Activated CD4-positive, alpha-beta memory T cell treated with anti-CD3 and anti-CD28 coated beads, Interleukin-2, amount 10 ng/mL, durations not matched to agents 7 days and 5 days (primary cell): ENCODE results near the gene TMEM74B. TPM values are rescaled to one million over a fixed set of nuclear protein-coding genes. Genes with fewer than 3 reads are reported as not detected.
"Not testable (repeated sequence)": the region's sequence is repeated elsewhere in the genome, so short reads cannot be mapped to it uniquely, and the experiment has no call there.

Experiments
- CTCF ChIA-PET: fragments of 350-600 bp; sonication (Branson Sonifier 250); formaldehyde crosslinking; loops from one replicate; lab custom pipeline; 2021; ENCODE audit warnings: antibody characterized with exemption, inconsistent platforms; lab: Charles Lee
- POLR2A ChIA-PET: fragments of 350-600 bp; sonication (Branson Sonifier 250); formaldehyde crosslinking; loops from one replicate; lab custom pipeline; 2021; ENCODE audit warnings: antibody characterized with exemption; lab: Charles Lee
- DNase-seq: peaks from one replicate; pipeline ENCODE4 v3.0.0-alpha.2; 2020
- H3K27ac Mint-ChIP-seq: one replicate; pipeline ENCODE4 v1.8.0; 2021; ENCODE audit warnings: mild to moderate bottlenecking, mixed read lengths
- H3K27me3 Mint-ChIP-seq: one replicate; pipeline ENCODE4 v1.8.0; 2021; ENCODE audit warnings: mixed read lengths
- H3K36me3 Mint-ChIP-seq: one replicate; pipeline ENCODE4 v1.8.0; 2021; ENCODE audit warnings: low read depth, mixed read lengths
- H3K4me1 Mint-ChIP-seq: one replicate; pipeline ENCODE4 v1.8.0; 2021; ENCODE audit warnings: mixed read lengths
- H3K4me3 Mint-ChIP-seq: one replicate; pipeline ENCODE4 v1.8.0; 2021; ENCODE audit warnings: mild to moderate bottlenecking, mixed read lengths
- H3K9me3 Mint-ChIP-seq: one replicate; pipeline ENCODE4 v1.8.0; 2021; ENCODE audit warnings: mixed read lengths
- total RNA-seq, 2 experiments: library from RNA; stranded (reverse); gene quantifications; one replicate each; pipeline ENCODE4 v1.2.3, GENCODE V29; 2021

TMEM74B gene
- total RNA-seq, result 1 to 10 TPM in 1 of 2 experiments, under 1 TPM in 1; 0.83 to 1.8 TPM

DNA sequence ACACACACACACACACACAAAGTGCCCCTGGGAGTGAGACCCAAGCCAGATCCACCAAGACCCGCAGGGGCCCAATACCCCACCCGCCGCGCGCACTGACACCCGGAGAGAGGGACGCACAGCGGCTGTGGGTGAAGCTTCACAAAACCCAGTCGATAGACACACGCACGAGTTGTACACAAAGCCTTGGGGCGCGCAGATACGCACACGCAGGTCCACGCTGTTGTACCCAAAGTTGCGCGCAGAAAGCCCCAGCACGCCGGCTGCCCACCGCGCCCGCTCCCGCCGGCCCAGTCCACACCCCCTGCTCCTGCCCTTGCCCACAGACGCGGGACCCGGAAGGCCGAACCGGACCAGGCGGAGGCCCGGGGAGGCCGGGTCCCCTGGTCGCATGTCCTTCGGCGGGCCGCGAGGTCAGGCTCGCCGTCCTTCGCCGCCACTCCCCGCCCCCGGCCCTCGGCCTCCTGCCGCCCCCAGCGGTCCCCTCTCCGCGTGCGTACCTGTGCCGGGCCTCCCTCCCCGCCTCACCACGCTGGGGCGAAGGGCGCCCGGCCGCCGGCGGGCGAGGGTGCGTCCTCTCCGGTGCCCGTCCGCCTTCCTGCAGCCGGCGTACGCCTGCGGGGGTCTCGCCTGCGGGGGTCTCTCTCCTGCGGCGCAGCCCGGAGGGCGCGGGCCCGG is at the start of gene TMEM74B:
TMEM74B (minus strand) TSS at position 344 of the 678 bp plus-strand sequence. CDS start 1,180 bp downstream, outside the sequence.
- ChIA-PET POLR2A (interaction anchor here (0.7 kb wide), 1 partner anchor 33 kb away, joined by 4 read pairs; no protein-coding TSS in a partner anchor), CTCF (interaction anchor here (0.8 to 1.2 kb wide), 2 partner anchors 60 to 76 kb away, joined by 3 read pairs; no protein-coding TSS in a partner anchor)
- Mint-ChIP-seq H3K36me3 (no peaks in the 10 kb centered on the region), H3K4me1 (peaks cover 10% of the 10 kb centered on the region), H3K9me3 (no peaks in the 10 kb centered on the region), H3K4me3 (peak within 1 kb of the TSS; percentile 59), H3K27ac (no peak within 1 kb of the TSS), H3K27me3 (peaks cover 38% of the 10 kb centered on the region)
- no peak for DNase-seq

DNA sequence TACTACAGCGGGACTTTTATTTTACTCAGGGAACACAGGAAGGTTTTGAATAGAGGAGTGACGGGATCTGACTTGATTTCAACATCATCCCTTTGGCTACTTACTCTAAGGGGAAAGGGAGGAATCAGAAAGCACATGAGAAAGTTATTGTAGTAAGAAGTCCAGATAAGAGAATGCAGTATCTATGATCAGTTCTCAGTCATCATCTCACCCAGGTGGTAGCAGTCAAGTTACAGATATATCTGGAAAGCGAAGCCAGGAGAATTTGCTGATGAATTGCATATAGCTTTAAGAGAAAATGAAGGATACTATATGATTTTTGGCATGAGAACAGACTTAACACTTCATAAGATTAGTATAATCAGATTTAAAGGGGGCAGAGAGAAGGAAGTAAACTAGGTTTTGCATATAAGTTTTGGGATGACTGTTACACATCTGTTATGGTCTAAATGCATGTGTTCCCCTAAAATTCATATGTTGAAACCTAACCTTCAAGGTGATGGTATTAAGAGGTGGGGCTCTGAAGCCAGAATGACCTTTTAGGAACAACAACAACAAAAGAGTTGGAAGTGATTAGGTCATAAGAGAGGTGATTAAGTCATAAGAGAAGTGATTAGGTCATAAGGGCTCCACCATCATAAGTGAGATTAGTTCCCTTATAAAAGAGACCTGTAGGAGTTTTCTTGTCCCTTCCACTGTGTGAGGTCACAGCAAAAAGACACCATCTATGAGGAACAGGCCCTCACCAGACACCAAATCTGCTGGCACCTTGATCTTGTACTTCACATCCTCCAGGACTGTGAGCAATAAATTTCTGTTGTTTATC is 47.7 kb upstream of the TMEM74B start:
- Mint-ChIP-seq H3K27ac (no peak overlapping the region), H3K4me3 (no peak overlapping the region), H3K9me3 (no peaks in the 10 kb centered on the region), H3K27me3 (peaks cover 26% of the 10 kb centered on the region), H3K4me1 (peaks cover 9% of the 10 kb centered on the region), H3K36me3 (no peaks in the 10 kb centered on the region)
- DNase-seq, result no peak
- CTCF ChIA-PET, result no interaction called here
- POLR2A ChIA-PET, result no interaction called here

DNA sequence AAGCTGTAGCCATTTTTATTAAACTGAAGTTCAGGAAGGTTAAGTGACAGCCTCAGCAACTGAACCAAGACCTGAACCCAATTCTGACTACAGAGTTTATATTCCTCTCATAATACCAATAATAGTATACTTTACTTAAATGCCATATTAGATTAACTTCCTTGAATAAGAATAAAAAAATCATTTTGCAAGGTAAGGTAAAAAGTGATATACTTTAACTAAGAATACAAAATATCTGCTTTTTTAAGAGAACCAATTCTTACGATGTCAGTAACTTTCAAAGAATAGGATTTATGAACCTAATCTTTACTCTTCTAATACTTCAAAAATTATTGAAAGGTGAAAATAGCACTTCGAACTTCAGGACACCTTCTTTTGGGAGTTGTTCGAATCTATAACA is 44.8 kb upstream of the TMEM74B start:
- no peaks in the 10 kb centered on the region for H3K9me3 Mint-ChIP-seq
- H3K4me1 Mint-ChIP-seq, result peaks cover 13% of the 10 kb centered on the region
- DNase-seq, result no peak
- ChIA-PET POLR2A (no interaction called here), CTCF (interaction anchor here (1.7 kb wide), 1 partner anchor 16 kb away, joined by 5 read pairs; no protein-coding TSS in a partner anchor)
- H3K27me3 Mint-ChIP-seq, result peaks cover 37% of the 10 kb centered on the region
- no peaks in the 10 kb centered on the region for H3K36me3 Mint-ChIP-seq
- no peak overlapping the region for H3K27ac Mint-ChIP-seq
- no peak overlapping the region for H3K4me3 Mint-ChIP-seq

DNA sequence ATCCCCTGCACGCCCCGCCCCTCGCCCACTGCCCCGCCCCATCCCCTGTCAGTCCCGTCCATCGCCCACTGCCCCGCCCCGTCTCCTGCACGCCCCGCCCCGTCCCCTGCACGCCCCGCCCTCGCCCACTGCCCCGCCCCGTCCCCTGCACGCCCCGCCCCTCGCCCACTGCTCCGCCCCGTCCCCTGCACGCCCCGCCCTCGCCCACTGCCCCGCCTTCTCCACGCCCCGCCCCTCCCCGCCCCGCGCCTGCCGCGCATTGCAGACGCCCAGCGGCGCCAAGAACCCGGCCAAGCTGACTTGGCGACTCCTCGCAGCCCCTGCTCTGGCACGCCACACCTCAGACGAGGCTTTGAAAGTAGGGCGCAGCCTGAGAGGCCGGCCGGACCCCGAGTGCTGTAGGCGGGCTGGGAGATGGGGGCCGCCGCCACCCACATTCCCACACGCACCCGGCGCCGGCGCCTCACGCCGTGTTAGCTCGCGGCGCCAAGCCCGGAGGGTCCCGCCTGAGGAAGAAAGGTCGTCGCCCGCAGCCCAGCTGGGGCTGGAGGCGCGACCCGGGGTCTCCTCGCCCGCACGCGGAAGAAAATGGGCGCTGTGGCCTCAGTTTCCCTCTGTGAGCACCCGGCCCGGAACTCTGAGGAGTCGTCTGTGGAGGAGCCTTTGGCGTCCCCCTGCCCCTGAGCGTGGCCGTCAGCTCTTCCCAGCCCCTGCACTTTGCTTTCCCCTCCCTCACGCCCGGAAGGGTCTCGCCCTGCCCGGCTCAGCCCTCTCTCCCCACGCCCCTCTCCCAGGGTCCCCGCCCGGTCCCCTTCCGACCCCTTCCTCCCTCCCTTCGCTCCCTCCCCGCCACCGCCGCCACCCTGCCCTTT is 41.2 kb upstream of the TMEM74B start, which contains the start of gene RAD21L1:
RAD21L1 (plus strand) TSS at position 262 of the 872 bp plus-strand sequence. CDS start 2,410 bp downstream, outside the sequence.
- H3K4me3 Mint-ChIP-seq, result peak within 1 kb of the TSS; percentile 77
- peaks cover 44% of the 10 kb centered on the region for H3K27me3 Mint-ChIP-seq
- no peaks in the 10 kb centered on the region for H3K36me3 Mint-ChIP-seq
- ChIA-PET POLR2A (no interaction called here), CTCF (interaction anchor here (1.3 kb wide), 1 partner anchor 75 kb away, joined by 4 read pairs; no protein-coding TSS in a partner anchor)
- H3K27ac Mint-ChIP-seq, result no peak within 1 kb of the TSS
- no peaks in the 10 kb centered on the region for H3K9me3 Mint-ChIP-seq
- DNase-seq, result peak; percentile 84
- H3K4me1 Mint-ChIP-seq, result peaks cover 9% of the 10 kb centered on the region

DNA sequence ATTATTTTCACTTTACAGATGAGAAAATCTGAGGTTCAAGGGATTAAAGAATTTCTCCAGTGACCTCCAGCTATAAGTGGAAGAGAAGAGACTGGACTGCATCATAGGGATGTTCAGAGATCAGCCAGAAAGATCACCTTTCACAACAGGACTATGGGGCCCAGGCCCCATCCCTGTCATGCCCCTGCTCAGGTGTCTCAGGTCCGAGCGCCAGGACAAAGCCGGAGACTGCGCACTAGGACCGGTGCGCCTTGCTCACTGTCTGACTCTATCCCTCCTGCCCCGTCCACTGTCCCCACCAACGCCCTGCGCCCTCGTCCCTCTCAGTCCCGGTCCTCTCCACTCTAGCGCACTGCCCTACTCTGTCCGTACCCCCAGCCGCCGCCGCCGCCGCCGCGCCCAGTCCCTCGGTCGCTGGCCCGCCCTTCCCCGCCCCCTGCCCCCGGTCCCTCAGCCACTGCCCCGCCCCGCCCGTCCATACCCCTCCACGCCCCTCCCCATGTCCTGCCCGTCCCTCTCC is 40.5 kb upstream of the TMEM74B start:
- CTCF ChIA-PET, result interaction anchor here (1.3 kb wide), 1 partner anchor 76 kb away, joined by 4 read pairs; no protein-coding TSS in a partner anchor
- no peak for DNase-seq
- H3K4me1 Mint-ChIP-seq, result peaks cover 9% of the 10 kb centered on the region
- no peak overlapping the region for H3K27ac Mint-ChIP-seq
- H3K4me3 Mint-ChIP-seq, result peak overlapping the region; percentile 62
- H3K27me3 Mint-ChIP-seq, result peaks cover 47% of the 10 kb centered on the region
- no peaks in the 10 kb centered on the region for H3K9me3 Mint-ChIP-seq
- POLR2A ChIA-PET, result no interaction called here
- no peaks in the 10 kb centered on the region for H3K36me3 Mint-ChIP-seq

DNA sequence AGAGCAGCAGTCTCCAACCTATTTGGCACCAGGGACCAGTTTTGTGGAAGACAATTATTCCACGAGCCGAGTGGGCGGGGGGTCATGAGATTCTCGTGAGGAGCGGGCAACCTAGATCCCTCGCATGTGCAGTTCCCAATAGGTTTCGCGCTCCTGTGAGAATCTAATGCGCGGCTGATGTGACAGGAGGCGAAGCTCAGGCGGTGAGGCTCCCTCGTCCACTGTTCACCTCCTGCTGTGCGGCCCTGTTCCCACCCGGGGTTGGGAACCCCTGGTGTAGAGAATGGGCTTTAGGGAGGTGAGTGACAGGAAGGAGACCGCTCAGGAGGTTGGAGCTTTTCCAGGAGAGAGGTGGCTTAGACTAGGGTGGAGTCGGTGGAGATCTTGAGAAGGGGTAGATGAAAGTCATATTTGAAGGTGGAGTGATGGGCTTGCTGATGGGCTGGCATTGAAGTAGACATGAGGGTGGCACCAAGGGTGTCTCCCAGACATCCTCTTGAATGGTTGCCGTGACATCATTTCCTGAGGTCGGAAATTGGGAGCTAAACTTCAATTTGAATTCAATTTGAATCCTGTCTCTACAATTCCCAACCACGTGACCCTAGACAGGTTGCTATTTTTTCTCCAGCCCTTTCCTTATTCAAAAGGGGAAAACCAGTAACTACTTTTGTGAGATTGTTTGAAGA is 39.6 kb upstream of the TMEM74B start:
- CTCF ChIA-PET, result no interaction called here
- H3K27me3 Mint-ChIP-seq, result peaks cover 49% of the 10 kb centered on the region

DNA sequence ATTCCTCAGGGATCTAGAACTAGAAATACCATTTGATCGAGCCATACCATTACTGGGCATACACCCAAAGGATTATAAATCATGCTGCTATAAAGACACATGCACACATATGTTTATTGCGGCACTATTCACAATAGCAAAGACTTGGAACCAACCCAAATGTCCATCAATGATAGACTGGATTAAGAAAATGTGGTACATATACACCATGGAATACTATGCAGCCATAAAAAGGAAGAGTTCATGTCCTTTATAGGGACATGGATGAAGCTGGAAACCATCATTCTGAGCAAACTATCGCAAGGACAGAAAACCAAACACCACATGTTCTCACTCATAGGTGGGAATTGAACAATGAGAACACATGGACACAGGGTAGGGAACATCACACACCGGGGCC is 38.0 kb upstream of the TMEM74B start:
- CTCF ChIA-PET, H3K4me3 Mint-ChIP-seq, POLR2A ChIA-PET, H3K4me1 Mint-ChIP-seq, H3K36me3 Mint-ChIP-seq, H3K27ac Mint-ChIP-seq, DNase-seq, H3K9me3 Mint-ChIP-seq: not testable (repeated sequence)
- H3K27me3 Mint-ChIP-seq, result peaks cover 54% of the 10 kb centered on the region

More for the DNA sequence above, 39.6 kb upstream of the TMEM74B start:
- DNase-seq, result no peak
- Mint-ChIP-seq H3K9me3 (no peaks in the 10 kb centered on the region), H3K27ac (no peak overlapping the region), H3K36me3 (no peaks in the 10 kb centered on the region), H3K4me3 (no peak overlapping the region), H3K4me1 (peaks cover 9% of the 10 kb centered on the region)
- POLR2A ChIA-PET, result no interaction called here

DNA sequence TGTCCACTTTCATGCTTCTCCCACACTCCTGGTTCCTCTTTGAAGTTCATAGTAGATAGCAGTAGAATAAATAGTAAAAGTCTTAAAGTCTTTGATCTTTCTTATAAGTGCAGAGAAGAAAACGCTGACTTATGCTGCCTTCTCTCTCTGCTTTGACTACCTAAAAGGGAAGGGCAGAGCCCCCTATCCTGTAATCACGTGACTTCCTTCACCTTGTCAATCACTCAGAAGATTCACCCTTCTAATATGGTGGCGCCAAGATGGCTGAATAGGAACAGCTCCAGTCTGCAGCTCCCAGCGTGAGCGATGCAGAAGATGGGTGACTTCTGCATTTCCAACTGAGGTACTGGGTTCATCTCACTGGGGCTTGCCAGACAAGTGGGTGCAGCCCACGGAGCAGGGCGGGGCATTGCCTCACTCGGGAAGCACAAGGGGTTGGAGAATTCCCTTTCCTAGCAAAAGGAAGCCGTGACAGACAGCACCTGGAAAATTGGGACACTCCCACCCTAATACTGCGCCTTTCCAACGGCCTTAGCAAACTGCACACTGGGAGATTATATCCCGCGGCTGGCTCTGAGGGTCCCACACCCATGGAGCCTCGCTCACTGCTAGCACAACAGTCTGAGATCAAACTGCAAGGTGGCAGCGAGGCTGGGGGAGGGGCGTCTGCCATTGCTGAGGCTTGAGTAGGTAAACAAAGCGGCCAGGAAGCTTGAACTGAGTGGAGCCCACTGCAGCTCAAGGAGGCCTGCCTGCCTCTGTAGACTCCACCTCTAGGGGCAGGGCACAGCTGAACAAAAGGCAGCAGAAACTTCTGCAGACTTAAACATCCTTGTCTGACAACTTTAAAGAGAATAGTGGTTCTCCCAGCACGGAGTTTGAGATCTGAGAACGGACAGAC is 32.0 kb upstream of the TMEM74B start:
- DNase-seq, H3K9me3 Mint-ChIP-seq, H3K27ac Mint-ChIP-seq, H3K36me3 Mint-ChIP-seq, POLR2A ChIA-PET, H3K4me3 Mint-ChIP-seq, CTCF ChIA-PET: not testable (repeated sequence)
- Mint-ChIP-seq H3K27me3 (peaks cover 32% of the 10 kb centered on the region), H3K4me1 (peaks cover 34% of the 10 kb centered on the region)

DNA sequence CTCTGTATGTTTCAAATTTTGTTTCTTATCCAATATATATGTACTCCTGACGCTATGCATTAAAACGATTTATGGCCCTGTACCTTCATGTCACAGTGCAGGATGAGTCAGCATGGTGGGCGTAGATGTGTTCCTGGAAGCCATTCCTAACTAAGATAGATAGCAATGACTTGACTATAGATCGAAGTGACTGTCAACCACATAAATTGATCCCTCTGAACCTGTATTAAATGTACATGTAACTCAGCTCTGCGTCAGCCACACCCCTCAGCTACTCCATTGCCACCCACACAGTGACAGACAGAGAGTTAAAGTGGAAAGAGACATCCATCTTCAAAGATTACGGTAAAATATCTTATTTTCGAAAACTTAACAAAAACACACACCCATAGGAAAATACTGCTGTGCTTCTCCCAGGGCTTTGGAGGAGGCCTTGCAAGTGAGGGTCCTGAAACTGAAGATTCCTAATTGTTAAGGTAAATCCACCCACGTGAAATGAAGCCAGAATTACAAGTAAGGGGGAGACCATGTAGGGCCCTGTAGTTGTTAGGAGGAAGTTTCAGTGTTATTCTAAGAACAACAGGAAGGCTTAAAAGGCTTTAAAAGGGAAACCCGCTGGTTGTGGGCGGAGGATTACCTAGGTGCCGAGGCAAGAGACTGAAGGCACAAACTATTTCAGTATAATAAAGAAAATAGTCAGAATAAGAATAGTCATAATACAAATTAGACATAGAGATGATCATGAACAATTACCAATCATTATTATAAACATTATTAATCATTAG is 30.8 kb upstream of the TMEM74B start:
- H3K4me3 Mint-ChIP-seq, result peak overlapping the region; percentile 38
- peaks cover 34% of the 10 kb centered on the region for H3K4me1 Mint-ChIP-seq
- H3K27me3 Mint-ChIP-seq, result peaks cover 27% of the 10 kb centered on the region
- H3K9me3 Mint-ChIP-seq, result no peaks in the 10 kb centered on the region
- peak overlapping the region; percentile 74 for H3K27ac Mint-ChIP-seq
- ChIA-PET POLR2A (no interaction called here), CTCF (no interaction called here)
- H3K36me3 Mint-ChIP-seq, result no peaks in the 10 kb centered on the region
- DNase-seq, result no peak

DNA sequence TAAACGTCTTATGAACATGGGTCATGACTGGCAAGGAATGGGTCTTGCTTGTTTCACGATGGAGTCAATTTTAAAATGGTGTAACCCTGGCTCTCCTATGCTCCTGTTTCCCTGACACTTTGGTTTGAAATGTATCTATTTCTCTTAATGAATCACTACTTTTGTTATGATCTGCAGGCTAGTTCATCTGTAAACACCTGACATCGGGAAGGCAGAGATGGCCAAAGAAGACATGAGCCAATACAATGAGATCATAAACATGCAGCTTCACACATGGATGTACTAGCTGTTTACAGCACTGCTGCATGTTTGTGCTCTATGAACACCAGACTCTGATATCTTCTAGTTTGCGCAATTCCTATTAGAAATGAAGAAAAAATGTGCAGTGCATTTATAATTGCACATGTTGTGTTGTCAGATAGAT is 30.1 kb upstream of the TMEM74B start:
- H3K36me3 Mint-ChIP-seq, result no peaks in the 10 kb centered on the region
- no peak overlapping the region for H3K4me3 Mint-ChIP-seq
- no peaks in the 10 kb centered on the region for H3K9me3 Mint-ChIP-seq

More for the DNA sequence above, 30.1 kb upstream of the TMEM74B start:
- H3K4me1 Mint-ChIP-seq, result peaks cover 34% of the 10 kb centered on the region
- H3K27me3 Mint-ChIP-seq, result peaks cover 24% of the 10 kb centered on the region
- ChIA-PET POLR2A (no interaction called here), CTCF (no interaction called here)
- DNase-seq, result no peak
- no peak overlapping the region for H3K27ac Mint-ChIP-seq
